ENCODE data around the gene ASRGL1.

The ASRGL1 gene

DNA sequence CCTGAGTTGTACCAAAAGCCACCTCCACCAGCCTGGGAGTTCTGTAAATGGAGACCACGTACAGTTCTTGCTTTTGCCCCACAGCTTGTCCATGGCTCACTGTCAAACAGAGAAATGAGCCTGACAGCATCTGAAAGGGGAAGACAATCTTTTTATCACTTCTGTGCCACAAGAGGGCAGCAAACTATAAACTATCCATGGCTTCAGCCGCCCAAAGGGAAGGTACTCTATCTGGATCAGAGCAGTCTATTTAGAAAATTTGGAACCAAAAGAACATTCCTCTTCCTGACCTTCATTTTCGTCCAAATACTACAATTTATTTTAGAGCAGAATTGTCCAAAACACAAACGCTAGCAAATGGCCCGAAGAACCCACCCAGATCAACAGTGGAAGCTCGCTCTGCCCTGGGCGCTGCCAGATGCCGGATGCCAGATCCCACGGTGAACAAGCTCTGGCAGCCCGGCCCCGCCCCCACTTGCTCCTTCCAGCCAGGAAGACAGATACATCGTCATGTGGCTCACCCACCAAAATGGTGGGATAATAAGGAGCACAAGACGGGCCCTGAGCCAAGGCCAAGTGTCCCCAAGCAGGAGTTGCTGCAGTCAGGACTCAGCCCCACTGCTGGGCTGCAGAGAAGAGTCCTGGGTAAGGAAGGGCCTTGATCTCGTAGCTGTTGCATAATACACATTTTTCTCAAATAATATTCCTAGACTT lies 57.7 kb downstream of the ASRGL1 start:
- Histone ChIP-seq H3K36me3 (replicated peaks in 1 of 2; ENCODE audit: control insufficient read depth in 2 of 2, insufficient read depth in 2 of 2, low read length in 2 of 2) (peaks cover 2 to 3% of the 10 kb centered on the region in 2 donors), H4K8ac (ENCODE audit: low read depth, low read length) (no peak overlapping the region), H2BK5ac (ENCODE audit: low read length) (no peak overlapping the region), H2BK12ac (ENCODE audit: low read length) (no peak overlapping the region), H2AFZ (ENCODE audit: low read length) (peak overlapping the region; percentile 69), H3K9ac (ENCODE audit: low read depth, low read length, poor library complexity) (no peak overlapping the region), H3K9me3 (replicated peaks in 1 of 2; ENCODE audit: control insufficient read depth in 2 of 2, insufficient read depth in 1 of 2, low read depth in 1 of 2, low read length in 2 of 2) (no peaks in the 10 kb centered on the region), H3K27me3 (ENCODE audit: control insufficient read depth in 3 of 3, insufficient read depth in 3 of 3, low read depth in 1 of 3, low read length in 3 of 3) (no peaks in the 10 kb centered on the region), H3K4me2 (ENCODE audit: insufficient read depth, low read length, poor library complexity, severe bottlenecking) (peak overlapping the region; percentile 48), H3K27ac (replicated peaks; ENCODE audit: low read length) (no peak overlapping the region), H3K23ac (ENCODE audit: low read depth, low read length, poor library complexity) (no peak overlapping the region), H3K79me1 (ENCODE audit: low read depth, low read length) (no peaks in the 10 kb centered on the region), H3K4ac (ENCODE audit: low read length) (no peak overlapping the region), H2BK120ac (ENCODE audit: low read depth, low read length) (no peak overlapping the region), H3K18ac (ENCODE audit: low read length) (peak overlapping the region; percentile 69), H2AK5ac (ENCODE audit: low read depth, low read length) (no peak overlapping the region), H3K4me1 (ENCODE audit: control insufficient read depth in 2 of 2, insufficient read depth in 1 of 2, low read depth in 1 of 2, low read length in 2 of 2) (peaks cover 9 to 13% of the 10 kb centered on the region in 2 donors), H3K14ac (ENCODE audit: low read length) (no peak overlapping the region), H2BK15ac (ENCODE audit: low read length) (no peak overlapping the region), H3K4me3 (ENCODE audit: low read length in 2 of 2) (no peak overlapping the region), H4K91ac (ENCODE audit: low read depth, low read length, poor library complexity) (no peak overlapping the region)
- no CpG with 5 or more reads among the region's 14 CpGs for WGBS, 2 donors (ENCODE audit: extremely low coverage in 2 of 2, insufficient read length in 2 of 2, insufficient replicate concordance in 1 of 2)
- DNase-seq (ENCODE audit: low spot score) = peak; percentile 78

DNA sequence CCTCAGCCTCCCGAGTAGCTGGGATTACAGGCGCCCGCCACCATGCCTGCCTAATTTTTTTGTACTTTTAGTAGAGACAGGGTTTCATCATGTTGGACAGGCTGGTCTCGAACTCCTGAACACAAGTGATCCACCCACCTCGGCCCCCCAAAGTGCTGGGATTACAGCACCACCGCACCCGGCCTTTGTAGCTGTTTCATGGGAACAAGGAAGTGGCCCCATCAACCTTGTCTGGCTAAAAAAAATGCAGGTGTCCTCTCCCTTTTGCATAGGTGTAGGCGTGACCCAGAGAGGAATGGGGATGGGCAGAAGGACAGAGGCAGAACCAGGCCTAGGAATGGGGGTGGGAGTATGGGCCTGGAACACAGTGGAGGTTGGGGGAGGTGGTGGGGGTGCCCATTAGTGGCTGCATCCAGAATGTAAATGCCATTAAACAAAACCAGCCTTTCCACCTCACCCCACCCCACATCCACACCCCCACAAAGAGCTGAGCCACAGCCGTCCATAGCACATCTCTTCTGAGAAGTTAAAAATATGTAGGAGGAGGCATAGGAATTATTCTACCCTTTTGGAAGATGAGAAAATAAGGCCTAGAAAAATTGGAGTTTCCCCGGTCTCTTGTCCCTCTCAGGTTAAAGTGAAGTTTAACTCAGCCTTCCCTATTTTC lies 58.8 kb downstream of the ASRGL1 start:
- Histone ChIP-seq H2BK120ac (ENCODE audit: low read depth, low read length) (no peak overlapping the region), H3K18ac (ENCODE audit: low read length) (no peak overlapping the region), H2BK15ac (ENCODE audit: low read length) (no peak overlapping the region), H3K4me1 (ENCODE audit: control insufficient read depth in 2 of 2, insufficient read depth in 1 of 2, low read depth in 1 of 2, low read length in 2 of 2) (peaks cover 9 to 13% of the 10 kb centered on the region in 2 donors), H3K9me3 (replicated peaks in 1 of 2; ENCODE audit: control insufficient read depth in 2 of 2, insufficient read depth in 1 of 2, low read depth in 1 of 2, low read length in 2 of 2) (no peaks in the 10 kb centered on the region), H3K36me3 (replicated peaks in 1 of 2; ENCODE audit: control insufficient read depth in 2 of 2, insufficient read depth in 2 of 2, low read length in 2 of 2) (peaks cover under 1 to 3% of the 10 kb centered on the region in 2 donors), H3K9ac (ENCODE audit: low read depth, low read length, poor library complexity) (no peak overlapping the region), H3K27me3 (ENCODE audit: control insufficient read depth in 3 of 3, insufficient read depth in 3 of 3, low read depth in 1 of 3, low read length in 3 of 3) (no peaks in the 10 kb centered on the region), H2BK5ac (ENCODE audit: low read length) (no peak overlapping the region), H4K91ac (ENCODE audit: low read depth, low read length, poor library complexity) (no peak overlapping the region), H3K14ac (ENCODE audit: low read length) (no peak overlapping the region), H3K4me3 (ENCODE audit: low read length in 2 of 2) (no peak overlapping the region), H2BK12ac (ENCODE audit: low read length) (no peak overlapping the region), H2AK5ac (ENCODE audit: low read depth, low read length) (no peak overlapping the region), H3K27ac (replicated peaks; ENCODE audit: low read length) (no peak overlapping the region), H3K4me2 (ENCODE audit: insufficient read depth, low read length, poor library complexity, severe bottlenecking) (no peak overlapping the region), H3K23ac (ENCODE audit: low read depth, low read length, poor library complexity) (peak overlapping the region; percentile 25), H3K4ac (ENCODE audit: low read length) (no peak overlapping the region), H2AFZ (ENCODE audit: low read length) (no peak overlapping the region), H3K79me1 (ENCODE audit: low read depth, low read length) (no peaks in the 10 kb centered on the region), H4K8ac (ENCODE audit: low read depth, low read length) (no peak overlapping the region)
- no peak for DNase-seq (ENCODE audit: low spot score)
- WGBS, 2 donors (ENCODE audit: extremely low coverage in 2 of 2, insufficient read length in 2 of 2, insufficient replicate concordance in 1 of 2) = no CpG with 5 or more reads among the region's 10 CpGs

DNA sequence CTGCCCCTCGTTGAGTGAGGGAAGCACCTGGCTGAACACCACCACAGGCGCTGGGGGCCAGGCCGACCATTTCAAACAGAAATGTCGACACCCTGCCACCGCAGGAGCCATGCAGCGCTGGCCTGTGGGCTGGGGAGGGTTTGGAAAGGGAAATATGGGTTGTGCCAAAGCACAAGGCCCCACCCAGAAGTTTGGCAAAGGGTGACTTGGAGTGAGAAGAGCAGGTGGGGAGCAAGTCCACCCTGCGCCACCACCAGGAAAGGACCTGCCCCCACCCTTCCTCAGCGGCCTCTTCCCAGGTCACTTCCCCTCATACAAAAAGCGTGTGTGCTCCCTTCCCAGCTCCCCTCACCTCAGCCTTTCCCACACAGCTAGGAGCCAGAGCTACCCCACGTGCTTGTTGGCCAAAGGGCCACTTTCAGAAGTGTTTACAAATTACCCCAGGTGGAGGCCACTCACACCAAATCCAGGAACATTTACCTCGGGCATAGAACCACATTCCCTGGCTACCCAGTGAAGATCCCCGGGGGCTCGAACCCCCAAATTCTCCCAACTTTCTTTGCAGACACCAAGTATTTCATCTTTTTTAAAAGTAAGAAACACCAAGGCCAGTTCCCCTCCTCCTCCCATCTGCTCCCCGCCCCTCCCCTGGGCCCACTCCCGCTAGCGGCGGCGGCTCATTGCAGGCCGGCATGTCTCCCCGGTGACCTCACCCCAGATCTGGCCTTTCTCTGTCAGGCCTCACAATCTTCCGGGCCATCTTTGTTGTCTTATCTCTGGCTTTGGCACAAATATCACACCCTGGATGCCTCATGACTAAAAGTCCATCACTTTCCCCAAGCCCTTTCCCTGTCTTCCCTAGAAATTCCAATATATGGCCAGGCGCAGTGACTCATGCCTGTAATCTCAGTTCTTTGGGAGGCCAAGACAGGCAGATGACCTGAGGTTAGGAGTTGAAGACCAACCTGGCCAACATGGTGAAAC lies 61.1 kb downstream of the ASRGL1 start:
- H4K8ac ChIP-seq (ENCODE audit: low read depth, low read length) = no peak overlapping the region
- no peak overlapping the region for H2BK120ac ChIP-seq (ENCODE audit: low read depth, low read length)
- H3K23ac ChIP-seq (ENCODE audit: low read depth, low read length, poor library complexity) = no peak overlapping the region
- H3K36me3 ChIP-seq (replicated peaks in 1 of 2; ENCODE audit: control insufficient read depth in 2 of 2, insufficient read depth in 2 of 2, low read length in 2 of 2) = no peaks in the 10 kb centered on the region
- H3K27me3 ChIP-seq (ENCODE audit: control insufficient read depth in 3 of 3, insufficient read depth in 3 of 3, low read depth in 1 of 3, low read length in 3 of 3) = no peaks in the 10 kb centered on the region
- DNase-seq (ENCODE audit: low spot score) = no peak
- H3K4me3 ChIP-seq (ENCODE audit: low read length in 2 of 2) = no peak overlapping the region
- H3K18ac ChIP-seq (ENCODE audit: low read length) = peak overlapping the region; percentile 81
- no peaks in the 10 kb centered on the region for H3K79me1 ChIP-seq (ENCODE audit: low read depth, low read length)
- no peak overlapping the region for H3K14ac ChIP-seq (ENCODE audit: low read length)
- no peak overlapping the region for H3K9ac ChIP-seq (ENCODE audit: low read depth, low read length, poor library complexity)
- no peak overlapping the region for H2BK5ac ChIP-seq (ENCODE audit: low read length)
- H2AFZ ChIP-seq (ENCODE audit: low read length) = peak overlapping the region; percentile 3
- H2AK5ac ChIP-seq (ENCODE audit: low read depth, low read length) = peak overlapping the region; percentile 57
- H2BK12ac ChIP-seq (ENCODE audit: low read length) = no peak overlapping the region
- H3K4me2 ChIP-seq (ENCODE audit: insufficient read depth, low read length, poor library complexity, severe bottlenecking) = no peak overlapping the region
- H2BK15ac ChIP-seq (ENCODE audit: low read length) = peak overlapping the region; percentile 21
- peaks cover 11 to 19% of the 10 kb centered on the region in 2 donors for H3K4me1 ChIP-seq (ENCODE audit: control insufficient read depth in 2 of 2, insufficient read depth in 1 of 2, low read depth in 1 of 2, low read length in 2 of 2)
- H3K9me3 ChIP-seq (replicated peaks in 1 of 2; ENCODE audit: control insufficient read depth in 2 of 2, insufficient read depth in 1 of 2, low read depth in 1 of 2, low read length in 2 of 2) = no peaks in the 10 kb centered on the region
- no CpG with 5 or more reads among the region's 22 CpGs for WGBS, 2 donors (ENCODE audit: extremely low coverage in 2 of 2, insufficient read length in 2 of 2, insufficient replicate concordance in 1 of 2)
- H3K27ac ChIP-seq (replicated peaks; ENCODE audit: low read length) = peak overlapping the region; percentile 10
- no peak overlapping the region for H4K91ac ChIP-seq (ENCODE audit: low read depth, low read length, poor library complexity)
- no peak overlapping the region for H3K4ac ChIP-seq (ENCODE audit: low read length)

Measured in neuronal stem cell (in vitro differentiated cells).